Naive thymus-derived CD4-positive, alpha-beta T cell (primary cell): ENCODE results near the gene SRR. TPM values are rescaled to one million over a fixed set of nuclear protein-coding genes. Genes with fewer than 3 reads are reported as not detected.

Experiments
- ATAC-seq: fragments of 150-1000 bp; cut with Tn5 transposase; 2 replicates; pipeline ENCODE4 v1.10.0; 2021; ENCODE audit warnings: mild to moderate bottlenecking, moderate library complexity
- CTCF ChIA-PET: fragments of 350-600 bp; sonication (Branson Sonifier 250); formaldehyde crosslinking; loops from one replicate; lab custom pipeline; 2021; ENCODE audit warnings: antibody characterized with exemption; lab: Charles Lee
- POLR2A ChIA-PET: fragments of 350-600 bp; sonication (Branson Sonifier 250); formaldehyde crosslinking; loops from one replicate; lab custom pipeline; 2021; ENCODE audit warnings: antibody characterized with exemption, inconsistent platforms; lab: Charles Lee
- DNase-seq, 9 donors: peaks; one replicate each; pipeline versions ENCODE4 v3.0.0 to v3.0.0-alpha.2; 2020 to 2022; ENCODE audit warnings: mixed read lengths in 1 of 9
- H3K27ac ChIP-seq: one replicate; pipeline ENCODE4 v1.7.0; 2013; ENCODE audit warnings: mild to moderate bottlenecking, low read depth, low read length, moderate library complexity
- H3K27me3 ChIP-seq, 2 donors: one replicate each; pipeline ENCODE4 v1.7.0; 2013; ENCODE audit warnings: low read length in 2 of 2, mild to moderate bottlenecking in 2 of 2, moderate library complexity in 2 of 2; ENCODE audit not compliant: control insufficient read depth in 2 of 2, insufficient read depth in 2 of 2
- H3K36me3 ChIP-seq, 3 experiments: 1 replicate in 2 of 3; 2 replicates in 1 of 3; pipeline ENCODE4 v1.7.0; 2013; ENCODE audit warnings: low read length in 3 of 3, mild to moderate bottlenecking in 3 of 3, moderate library complexity in 1 of 3; ENCODE audit not compliant: insufficient read depth in 3 of 3, control insufficient read depth in 2 of 3
- H3K4me1 ChIP-seq, 2 donors: one replicate each; pipeline ENCODE4 v1.7.0; 2013; ENCODE audit warnings: low read length in 2 of 2, mild to moderate bottlenecking in 2 of 2, moderate library complexity in 1 of 2; ENCODE audit not compliant: control insufficient read depth in 2 of 2, insufficient read depth in 2 of 2
- H3K4me3 ChIP-seq: 2 replicates; pipeline ENCODE4 v1.7.0; 2013; ENCODE audit warnings: mild to moderate bottlenecking, low read length
- H3K9me3 ChIP-seq, 3 experiments: 1 replicate in 2 of 3; 2 replicates in 1 of 3; pipeline ENCODE4 v1.7.0; 2013; ENCODE audit warnings: low read length in 3 of 3; ENCODE audit not compliant: control insufficient read depth in 2 of 3
- H3K27ac Mint-ChIP-seq, 9 donors: one replicate each; pipeline ENCODE4 v1.8.0; 2020 to 2022; ENCODE audit warnings: mixed read lengths in 9 of 9, mild to moderate bottlenecking in 8 of 9, moderate library complexity in 5 of 9, inconsistent platforms in 2 of 9
- H3K27me3 Mint-ChIP-seq, 5 donors: one replicate each; pipeline ENCODE4 v1.8.0; 2021 to 2022; ENCODE audit warnings: mixed read lengths in 5 of 5, mild to moderate bottlenecking in 1 of 5
- H3K36me3 Mint-ChIP-seq, 5 donors: one replicate each; pipeline ENCODE4 v1.8.0; 2020 to 2022; ENCODE audit warnings: mixed read lengths in 5 of 5, mild to moderate bottlenecking in 3 of 5, inconsistent platforms in 1 of 5
- H3K4me1 Mint-ChIP-seq, 7 donors: one replicate each; pipeline ENCODE4 v1.8.0; 2020 to 2022; ENCODE audit warnings: mixed read lengths in 7 of 7, mild to moderate bottlenecking in 3 of 7, inconsistent platforms in 1 of 7
- H3K4me3 Mint-ChIP-seq, 10 donors: one replicate each; pipeline ENCODE4 v1.8.0; 2020 to 2022; ENCODE audit warnings: mild to moderate bottlenecking in 10 of 10, mixed read lengths in 10 of 10, moderate library complexity in 6 of 10, inconsistent platforms in 2 of 10
- H3K9me3 Mint-ChIP-seq, 11 donors: one replicate each; pipeline ENCODE4 v1.8.0; 2020 to 2022; ENCODE audit warnings: mixed read lengths in 11 of 11, mild to moderate bottlenecking in 4 of 11, inconsistent platforms in 1 of 11, moderate library complexity in 1 of 11
- intact Hi-C, 2 donors: fragments of 100-400 bp; cut with micrococcal nuclease; formaldehyde crosslinking; loops; one replicate each; pipeline ENCODE4 v1.15.1; 2023
- polyA plus RNA-seq, 2 donors: library from polyadenylated mRNA; unstranded; fragments of 300-500 nt; fragmentation: Illumina TruSeq; gene quantifications; one replicate each; pipeline ENCODE4 v1.2.3, GENCODE V29; 2021
- total RNA-seq, 6 experiments: library from RNA in 5 of 6; stranded (reverse) in 5 of 6; gene quantifications; 1 replicate in 5 of 6; 2 replicates in 1 of 6; pipeline ENCODE4 v1.2.3 and lab custom pipeline; 2021 to 2026

SRR gene
- total and polyA plus RNA-seq, 7 experiments from 2014 or later = 3.1 to 16.0 (median 8.3) TPM

- DNase-seq (no peak), ATAC-seq (no peak)
- Mint-ChIP-seq H3K4me3 (no peak overlapping the region), H3K27ac (no peak overlapping the region), H3K4me1 (peaks cover 0 to 6% (median 0%) of the 10 kb centered on the region in 7 donors), H3K9me3 (no peaks in the 10 kb centered on the region), H3K36me3 (peaks cover 0 to 12% (median 0%) of the 10 kb centered on the region in 5 donors), H3K27me3 (no peaks in the 10 kb centered on the region)
- Histone ChIP-seq H3K36me3 (peaks cover 0 to 76% (median 3%) of the 10 kb centered on the region in 3 experiments), H3K9me3 (no peaks in the 10 kb centered on the region), H3K27ac (no peak overlapping the region), H3K4me3 (no peak overlapping the region), H3K27me3 (no peaks in the 10 kb centered on the region), H3K4me1 (no peaks in the 10 kb centered on the region)
- intact Hi-C loops = no loop called here
- ChIA-PET CTCF (interaction anchor here (0.7 to 2.1 kb wide), 2 partner anchors 9 to 20 kb away, joined by 3 to 5 read pairs; no protein-coding TSS in a partner anchor), POLR2A (no interaction called here)
Observed at GRCh38 chr17:2363318-2363717, 59.6 kb downstream of the SRR start.

- Mint-ChIP-seq H3K4me1 (peaks cover 0 to 6% (median 0%) of the 10 kb centered on the region in 7 donors), H3K36me3 (peaks cover 0 to 12% (median 0%) of the 10 kb centered on the region in 5 donors), H3K9me3 (no peaks in the 10 kb centered on the region), H3K27ac (no peak overlapping the region), H3K27me3 (no peaks in the 10 kb centered on the region), H3K4me3 (no peak overlapping the region)
- ATAC-seq (no peak), DNase-seq (no peak)
- ChIA-PET POLR2A (interaction anchor here (0.6 kb wide), 1 partner anchor 15 kb away, joined by 4 read pairs; no protein-coding TSS in a partner anchor), CTCF (interaction anchor here (0.7 to 2.1 kb wide), 2 partner anchors 10 to 19 kb away, joined by 3 to 5 read pairs; no protein-coding TSS in a partner anchor)
- intact Hi-C loops = no loop called here
- Histone ChIP-seq H3K27me3 (no peaks in the 10 kb centered on the region), H3K9me3 (no peaks in the 10 kb centered on the region), H3K36me3 (peaks cover 0 to 80% (median 3%) of the 10 kb centered on the region in 3 experiments), H3K27ac (no peak overlapping the region), H3K4me1 (no peaks in the 10 kb centered on the region), H3K4me3 (no peak overlapping the region)
Observed at GRCh38 chr17:2363851-2364762, 60.4 kb downstream of the SRR start.

GRCh38 chr17:2364763-2365116 lies 61.0 kb downstream of the SRR start:
- no peaks in the 10 kb centered on the region for H3K27me3 ChIP-seq
- H3K27ac ChIP-seq = no peak overlapping the region
- intact Hi-C loops = no loop called here
- peaks cover 0 to 82% (median 3%) of the 10 kb centered on the region in 3 experiments for H3K36me3 ChIP-seq
- ChIA-PET CTCF (no interaction called here), POLR2A (no interaction called here)
- Mint-ChIP-seq H3K4me1 (peaks cover 0 to 6% (median 0%) of the 10 kb centered on the region in 7 donors), H3K9me3 (no peaks in the 10 kb centered on the region), H3K36me3 (peaks cover 0 to 12% (median 0%) of the 10 kb centered on the region in 5 donors), H3K27ac (no peak overlapping the region), H3K27me3 (no peaks in the 10 kb centered on the region), H3K4me3 (no peak overlapping the region)
- DNase-seq (no peak), ATAC-seq (no peak)
- H3K4me3 ChIP-seq = no peak overlapping the region
- H3K9me3 ChIP-seq = no peaks in the 10 kb centered on the region
- H3K4me1 ChIP-seq = no peaks in the 10 kb centered on the region

GRCh38 chr17:2365132-2365531 lies 61.4 kb downstream of the SRR start:
- ChIA-PET POLR2A (no interaction called here), CTCF (no interaction called here)
- H3K27ac Mint-ChIP-seq = no peak overlapping the region

GRCh38 chr17:2366747-2367494 lies 63.2 kb downstream of the SRR start:
- Mint-ChIP-seq H3K27ac (no peak overlapping the region), H3K4me3 (no peak overlapping the region), H3K27me3 (no peaks in the 10 kb centered on the region), H3K4me1 (no peaks in the 10 kb centered on the region), H3K9me3 (no peaks in the 10 kb centered on the region), H3K36me3 (peaks cover 0 to 15% (median 0%) of the 10 kb centered on the region in 5 donors)
- ATAC-seq (no peak), DNase-seq (no peak)
- no peak overlapping the region for H3K27ac ChIP-seq
- ChIA-PET POLR2A (no interaction called here), CTCF (no interaction called here)
- H3K4me1 ChIP-seq = no peaks in the 10 kb centered on the region
- no peaks in the 10 kb centered on the region for H3K9me3 ChIP-seq
- peaks cover 0 to 88% (median under 1%) of the 10 kb centered on the region in 3 experiments for H3K36me3 ChIP-seq
- intact Hi-C loops = no loop called here
- H3K4me3 ChIP-seq = no peak overlapping the region
- H3K27me3 ChIP-seq = no peaks in the 10 kb centered on the region

More at GRCh38 chr17:2365132-2365531, 61.4 kb downstream of the SRR start:
- Mint-ChIP-seq H3K4me1 (peaks cover 0 to 6% (median 0%) of the 10 kb centered on the region in 7 donors), H3K4me3 (no peak overlapping the region), H3K9me3 (no peaks in the 10 kb centered on the region), H3K36me3 (peaks cover 0 to 12% (median 0%) of the 10 kb centered on the region in 5 donors), H3K27me3 (no peaks in the 10 kb centered on the region)
- no peak overlapping the region for H3K27ac ChIP-seq
- intact Hi-C loops = no loop called here
- peaks cover 0 to 85% (median 3%) of the 10 kb centered on the region in 3 experiments for H3K36me3 ChIP-seq
- ATAC-seq (no peak), DNase-seq (no peak)
- H3K4me3 ChIP-seq = no peak overlapping the region
- no peaks in the 10 kb centered on the region for H3K9me3 ChIP-seq
- no peaks in the 10 kb centered on the region for H3K4me1 ChIP-seq
- H3K27me3 ChIP-seq = no peaks in the 10 kb centered on the region

- no peak overlapping the region for H3K4me3 ChIP-seq
- H3K27me3 Mint-ChIP-seq = no peaks in the 10 kb centered on the region
- DNase-seq (no peak), ATAC-seq (no peak)
- no peak overlapping the region for H3K27ac ChIP-seq
- POLR2A ChIA-PET = no interaction called here
- H3K36me3 ChIP-seq = peaks cover 0 to 91% (median 0%) of the 10 kb centered on the region in 3 experiments
- no peaks in the 10 kb centered on the region for H3K4me1 ChIP-seq
- H3K36me3 Mint-ChIP-seq = peaks cover 0 to 7% (median 0%) of the 10 kb centered on the region in 5 donors
- no peaks in the 10 kb centered on the region for H3K9me3 Mint-ChIP-seq
- H3K4me1 Mint-ChIP-seq = no peaks in the 10 kb centered on the region
- no peaks in the 10 kb centered on the region for H3K27me3 ChIP-seq
- CTCF ChIA-PET = interaction anchor here (1.0 kb wide), 1 partner anchor 14 kb away, joined by 3 read pairs; no protein-coding TSS in a partner anchor
- H3K9me3 ChIP-seq = no peaks in the 10 kb centered on the region
- no peak overlapping the region for H3K4me3 Mint-ChIP-seq
- intact Hi-C loops = no loop called here
- no peak overlapping the region for H3K27ac Mint-ChIP-seq
Observed at GRCh38 chr17:2368359-2368758, 64.6 kb downstream of the SRR start.
